Stimulated activated memory B cell treated with anti-CD40 and anti-IgM and Interleukin-4, amounts not matched to agents 10 μg/mL and 1 μg/mL and 100 μg/mL, for 72 hours (primary cell): ENCODE results near the gene TTR.

Experiments used
- ATAC-seq: fragments of 150-1000 bp; cut with Tn5 transposase; 2 replicates; pipeline ENCODE4 v1.10.0; 2021
- H3K27ac Mint-ChIP-seq: one replicate; pipeline ENCODE4 v1.8.0; 2022; ENCODE audit warnings: mild to moderate bottlenecking, mixed read lengths
- H3K27me3 Mint-ChIP-seq: one replicate; pipeline ENCODE4 v1.8.0; 2022; ENCODE audit warnings: mixed read lengths
- H3K36me3 Mint-ChIP-seq: one replicate; pipeline ENCODE4 v1.8.0; 2022; ENCODE audit warnings: mixed read lengths
- H3K4me1 Mint-ChIP-seq: one replicate; pipeline ENCODE4 v1.8.0; 2022; ENCODE audit warnings: mixed read lengths
- H3K4me3 Mint-ChIP-seq: one replicate; pipeline ENCODE4 v1.8.0; 2022; ENCODE audit warnings: mild to moderate bottlenecking, moderate library complexity, mixed read lengths
- H3K9me3 Mint-ChIP-seq: one replicate; pipeline ENCODE4 v1.8.0; 2022; ENCODE audit warnings: mixed read lengths

TTR gene

GRCh38 chr18:31591628-31592027 lies at the start of gene TTR:
Gene TTR (plus strand): TSS chr18:31591877. CDS start chr18:31591903, 26 bp downstream.
- Mint-ChIP-seq H3K9me3 (no peaks in the 10 kb centered on the region), H3K27ac (no peak within 1 kb of the TSS), H3K4me1 (no peaks in the 10 kb centered on the region), H3K27me3 (peaks cover 26% of the 10 kb centered on the region), H3K36me3 (no peaks in the 10 kb centered on the region), H3K4me3 (no peak within 1 kb of the TSS)
- ATAC-seq, result no peak

- Mint-ChIP-seq H3K36me3 (no peaks in the 10 kb centered on the region), H3K4me3 (no peak overlapping the region), H3K27ac (no peak overlapping the region), H3K27me3 (no peaks in the 10 kb centered on the region), H3K4me1 (no peaks in the 10 kb centered on the region), H3K9me3 (no peaks in the 10 kb centered on the region)
- peak; percentile 41 for ATAC-seq
Observed at GRCh38 chr18:31546476-31546875, 45.2 kb upstream of the TTR start.

GRCh38 chr18:31548853-31549252 lies 42.8 kb upstream of the TTR start:
- no peaks in the 10 kb centered on the region for H3K4me1 Mint-ChIP-seq
- no peak overlapping the region for H3K27ac Mint-ChIP-seq
- no peaks in the 10 kb centered on the region for H3K36me3 Mint-ChIP-seq
- ATAC-seq, result no peak
- H3K27me3 Mint-ChIP-seq, result peaks cover 3% of the 10 kb centered on the region
- H3K9me3 Mint-ChIP-seq, result no peaks in the 10 kb centered on the region
- H3K4me3 Mint-ChIP-seq, result no peak overlapping the region

GRCh38 chr18:31549416-31549815 lies 42.3 kb upstream of the TTR start:
- H3K36me3 Mint-ChIP-seq, result no peaks in the 10 kb centered on the region
- no peak for ATAC-seq
- H3K9me3 Mint-ChIP-seq, result no peaks in the 10 kb centered on the region
- H3K4me1 Mint-ChIP-seq, result no peaks in the 10 kb centered on the region
- H3K27ac Mint-ChIP-seq, result no peak overlapping the region
- H3K27me3 Mint-ChIP-seq, result peaks cover 9% of the 10 kb centered on the region
- no peak overlapping the region for H3K4me3 Mint-ChIP-seq

GRCh38 chr18:31551883-31552282 lies 39.8 kb upstream of the TTR start:
- Mint-ChIP-seq H3K4me1 (no peaks in the 10 kb centered on the region), H3K4me3 (no peak overlapping the region), H3K27me3 (peaks cover 29% of the 10 kb centered on the region), H3K9me3 (no peaks in the 10 kb centered on the region), H3K27ac (no peak overlapping the region), H3K36me3 (no peaks in the 10 kb centered on the region)
- ATAC-seq, result no peak

GRCh38 chr18:31553800-31554199 lies 37.9 kb upstream of the TTR start:
- no peaks in the 10 kb centered on the region for H3K9me3 Mint-ChIP-seq
- H3K4me1 Mint-ChIP-seq, result no peaks in the 10 kb centered on the region
- no peak overlapping the region for H3K27ac Mint-ChIP-seq
- H3K27me3 Mint-ChIP-seq, result peaks cover 33% of the 10 kb centered on the region
- no peaks in the 10 kb centered on the region for H3K36me3 Mint-ChIP-seq
- ATAC-seq, result no peak
- H3K4me3 Mint-ChIP-seq, result no peak overlapping the region

GRCh38 chr18:31554776-31555175 lies 36.9 kb upstream of the TTR start:
- Mint-ChIP-seq H3K4me1 (no peaks in the 10 kb centered on the region), H3K27me3 (peaks cover 33% of the 10 kb centered on the region), H3K9me3 (no peaks in the 10 kb centered on the region), H3K27ac (no peak overlapping the region), H3K36me3 (no peaks in the 10 kb centered on the region), H3K4me3 (no peak overlapping the region)
- no peak for ATAC-seq

GRCh38 chr18:31555971-31556747 lies 35.5 kb upstream of the TTR start:
- Mint-ChIP-seq H3K4me3 (no peak overlapping the region), H3K27ac (no peak overlapping the region), H3K4me1 (no peaks in the 10 kb centered on the region), H3K27me3 (peaks cover 33% of the 10 kb centered on the region), H3K9me3 (no peaks in the 10 kb centered on the region), H3K36me3 (no peaks in the 10 kb centered on the region)
- peak; percentile 57 for ATAC-seq

GRCh38 chr18:31557446-31557845 lies 34.2 kb upstream of the TTR start:
- Mint-ChIP-seq H3K36me3 (no peaks in the 10 kb centered on the region), H3K9me3 (no peaks in the 10 kb centered on the region), H3K4me1 (no peaks in the 10 kb centered on the region), H3K27me3 (peaks cover 33% of the 10 kb centered on the region), H3K4me3 (no peak overlapping the region), H3K27ac (no peak overlapping the region)
- ATAC-seq, result no peak

GRCh38 chr18:31558567-31558966 lies 33.1 kb upstream of the TTR start:
- Mint-ChIP-seq H3K36me3 (no peaks in the 10 kb centered on the region), H3K27me3 (peaks cover 33% of the 10 kb centered on the region), H3K9me3 (no peaks in the 10 kb centered on the region), H3K4me3 (no peak overlapping the region), H3K27ac (no peak overlapping the region), H3K4me1 (no peaks in the 10 kb centered on the region)
- ATAC-seq, result no peak

- ATAC-seq, result no peak
- H3K27me3 Mint-ChIP-seq, result no peaks in the 10 kb centered on the region
- no peak overlapping the region for H3K4me3 Mint-ChIP-seq
- no peaks in the 10 kb centered on the region for H3K36me3 Mint-ChIP-seq
- no peak overlapping the region for H3K27ac Mint-ChIP-seq
- H3K4me1 Mint-ChIP-seq, result no peaks in the 10 kb centered on the region
- H3K9me3 Mint-ChIP-seq, result no peaks in the 10 kb centered on the region
Observed at GRCh38 chr18:31562726-31563125, 29.0 kb upstream of the TTR start.

- Mint-ChIP-seq H3K4me3 (no peak overlapping the region), H3K27me3 (no peaks in the 10 kb centered on the region), H3K36me3 (no peaks in the 10 kb centered on the region), H3K9me3 (no peaks in the 10 kb centered on the region), H3K27ac (no peak overlapping the region), H3K4me1 (no peaks in the 10 kb centered on the region)
- ATAC-seq, result no peak
Observed at GRCh38 chr18:31563778-31564177, 27.9 kb upstream of the TTR start.

- no peak overlapping the region for H3K27ac Mint-ChIP-seq
- no peak for ATAC-seq
- no peaks in the 10 kb centered on the region for H3K27me3 Mint-ChIP-seq
- H3K4me3 Mint-ChIP-seq, result no peak overlapping the region
- H3K36me3 Mint-ChIP-seq, result no peaks in the 10 kb centered on the region
- no peaks in the 10 kb centered on the region for H3K9me3 Mint-ChIP-seq
- H3K4me1 Mint-ChIP-seq, result no peaks in the 10 kb centered on the region
Observed at GRCh38 chr18:31565345-31565744, 26.3 kb upstream of the TTR start.

GRCh38 chr18:31565782-31566512 lies 25.7 kb upstream of the TTR start:
- Mint-ChIP-seq H3K27me3 (no peaks in the 10 kb centered on the region), H3K9me3 (no peaks in the 10 kb centered on the region), H3K36me3 (no peaks in the 10 kb centered on the region), H3K4me3 (no peak overlapping the region), H3K27ac (no peak overlapping the region), H3K4me1 (no peaks in the 10 kb centered on the region)
- no peak for ATAC-seq

GRCh38 chr18:31566576-31567306 lies 24.9 kb upstream of the TTR start:
- no peak for ATAC-seq
- H3K4me3 Mint-ChIP-seq, result no peak overlapping the region
- no peaks in the 10 kb centered on the region for H3K4me1 Mint-ChIP-seq
- H3K36me3 Mint-ChIP-seq, result no peaks in the 10 kb centered on the region
- no peaks in the 10 kb centered on the region for H3K27me3 Mint-ChIP-seq
- H3K9me3 Mint-ChIP-seq, result no peaks in the 10 kb centered on the region
- no peak overlapping the region for H3K27ac Mint-ChIP-seq
